GM19455 (cell line): ENCODE measurements around the gene GRK7.
A peak's percentile ranks its signal among the peaks of the same experiment; 100 is the strongest.

Experiments
- ATAC-seq: cut with Tn5 transposase; IDR thresholded peaks from one replicate; pipeline ENCODE4 v1.9.1; 2021; ENCODE audit not compliant: unreplicated experiment

Gene GRK7, protein sequence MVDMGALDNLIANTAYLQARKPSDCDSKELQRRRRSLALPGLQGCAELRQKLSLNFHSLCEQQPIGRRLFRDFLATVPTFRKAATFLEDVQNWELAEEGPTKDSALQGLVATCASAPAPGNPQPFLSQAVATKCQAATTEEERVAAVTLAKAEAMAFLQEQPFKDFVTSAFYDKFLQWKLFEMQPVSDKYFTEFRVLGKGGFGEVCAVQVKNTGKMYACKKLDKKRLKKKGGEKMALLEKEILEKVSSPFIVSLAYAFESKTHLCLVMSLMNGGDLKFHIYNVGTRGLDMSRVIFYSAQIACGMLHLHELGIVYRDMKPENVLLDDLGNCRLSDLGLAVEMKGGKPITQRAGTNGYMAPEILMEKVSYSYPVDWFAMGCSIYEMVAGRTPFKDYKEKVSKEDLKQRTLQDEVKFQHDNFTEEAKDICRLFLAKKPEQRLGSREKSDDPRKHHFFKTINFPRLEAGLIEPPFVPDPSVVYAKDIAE (N-terminal part only)

DNA sequence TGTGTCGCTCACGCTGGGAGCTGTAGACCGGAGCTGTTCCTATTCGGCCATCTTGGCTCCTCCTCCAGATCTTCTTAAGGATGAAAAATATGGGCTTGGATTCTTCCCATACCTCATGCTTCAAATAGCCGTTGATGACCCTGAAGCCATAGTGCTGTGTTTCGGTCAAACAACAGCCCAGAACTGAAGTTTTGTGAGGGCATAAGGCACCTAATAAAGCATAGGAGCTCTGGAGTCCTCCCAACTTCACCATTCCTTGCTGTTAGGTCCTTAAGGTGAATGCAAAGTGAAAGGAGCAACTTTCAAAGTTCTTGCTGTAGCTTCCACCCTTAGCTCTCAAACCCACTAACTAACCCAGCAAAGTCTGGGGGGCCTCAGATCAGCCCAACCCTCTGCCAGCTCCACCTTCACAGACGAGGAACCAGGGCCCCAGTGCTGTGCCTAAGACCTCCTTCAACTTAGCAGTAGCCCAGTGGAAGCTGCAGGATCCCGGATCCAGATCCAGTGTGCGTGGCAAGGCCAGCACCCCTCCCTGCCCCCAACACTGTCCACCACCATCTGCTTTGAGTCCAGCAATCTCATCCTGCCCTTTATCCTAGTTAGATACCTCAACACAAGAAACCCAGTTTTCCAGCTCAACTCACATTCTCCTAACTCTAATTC is at the start of gene GRK7:
GRK7 (plus strand) TSS at position 321 of the 663 bp plus-strand sequence. CDS start 14,877 bp downstream, outside the sequence.
- ATAC-seq: no peak

DNA sequence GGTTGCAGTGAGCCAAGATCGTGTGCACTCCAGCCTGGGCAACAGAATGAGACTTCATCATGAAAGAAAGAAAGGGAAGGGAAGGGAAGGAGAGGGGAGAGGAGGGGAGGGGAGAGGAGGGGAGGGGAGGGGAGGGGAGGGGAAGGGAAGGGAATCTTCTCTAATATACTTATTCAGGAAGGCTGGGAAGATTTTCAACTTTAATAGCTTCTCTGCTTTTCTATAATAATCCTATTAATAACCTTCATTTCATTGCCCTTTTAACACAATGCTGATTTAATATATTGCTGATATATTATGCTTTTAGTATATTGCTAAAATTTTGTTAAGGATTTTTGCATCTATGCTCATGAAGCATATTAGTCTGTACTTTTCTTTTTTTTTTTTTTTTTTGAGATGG is 48.5 kb upstream of the GRK7 start:
- ATAC-seq: no peak

DNA sequence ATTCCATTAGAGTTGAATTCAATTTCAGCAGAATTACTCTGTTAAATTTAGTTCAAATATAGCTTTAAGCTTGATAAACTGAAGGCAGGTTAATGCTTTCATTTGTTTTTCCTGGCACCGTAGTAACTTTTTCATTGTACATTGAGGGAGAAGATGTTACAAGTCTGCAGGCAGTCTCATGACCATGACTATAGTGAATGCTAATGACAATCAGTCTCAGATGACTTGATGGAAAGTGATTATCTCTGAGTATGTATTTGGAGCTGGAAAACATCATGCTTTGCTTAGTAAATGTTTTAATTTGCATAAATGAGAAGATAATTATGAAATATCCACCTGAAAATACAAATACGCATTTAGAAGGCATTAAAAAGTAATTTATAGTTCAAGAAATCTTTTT is 41.1 kb upstream of the GRK7 start:
- ATAC-seq: no peak

DNA sequence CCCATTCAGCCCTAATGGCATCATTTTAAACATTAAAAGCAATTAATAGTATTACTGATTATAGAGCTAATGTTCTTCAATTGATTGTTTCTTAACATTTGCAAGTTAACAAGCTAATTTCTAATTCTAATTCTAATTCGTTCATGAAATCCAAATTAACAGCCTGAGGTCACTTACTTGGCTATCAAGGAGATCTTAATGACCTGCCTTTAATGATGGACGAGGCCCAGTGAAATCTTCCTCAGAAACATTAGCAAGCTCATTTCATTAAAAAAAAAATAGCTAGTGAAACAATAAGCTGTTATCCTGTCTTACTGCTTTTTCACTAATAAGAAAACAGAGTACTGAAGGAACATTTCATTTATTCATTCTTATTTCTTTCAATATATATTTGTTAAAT is 40.6 kb upstream of the GRK7 start:
- no peak for ATAC-seq

DNA sequence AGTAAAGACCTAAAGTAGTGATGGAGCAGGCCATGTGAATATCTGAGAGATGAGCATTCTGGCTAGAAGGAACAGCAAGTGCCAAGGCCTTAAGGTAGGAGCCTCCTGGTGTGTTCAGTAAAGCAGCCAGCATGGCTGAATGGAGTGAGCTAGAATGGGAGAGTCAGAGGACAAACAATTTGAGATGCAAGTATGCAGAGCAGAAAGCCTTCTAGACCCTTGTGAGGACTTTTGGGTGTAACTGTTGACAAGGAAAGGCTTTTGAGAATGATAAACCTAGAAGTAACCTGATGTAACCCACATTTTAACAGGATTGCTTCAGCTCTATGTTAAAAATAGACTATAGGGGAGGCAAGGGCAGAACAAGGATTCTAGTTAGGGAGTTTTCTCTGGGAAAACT is 40.0 kb upstream of the GRK7 start:
- ATAC-seq: no peak

DNA sequence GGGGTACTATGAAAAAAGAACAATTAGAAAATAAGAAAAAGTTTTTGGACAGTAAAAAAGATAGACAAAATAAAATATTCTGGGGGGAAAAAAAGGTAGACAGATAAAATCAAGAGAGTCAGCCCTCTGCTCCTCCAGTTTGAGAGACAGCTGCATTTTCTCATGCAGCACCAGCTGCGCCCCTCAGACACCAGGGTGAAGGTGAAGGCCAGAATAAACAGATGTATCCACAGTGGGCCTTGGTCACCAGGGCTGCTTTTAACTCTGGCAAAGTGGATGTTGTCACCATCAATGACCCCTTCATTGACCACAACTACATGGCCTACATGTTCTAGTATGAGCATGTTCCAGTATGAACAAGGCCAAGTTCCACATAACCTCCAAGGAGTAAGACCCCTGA is 39.0 kb upstream of the GRK7 start:
- no peak for ATAC-seq

DNA sequence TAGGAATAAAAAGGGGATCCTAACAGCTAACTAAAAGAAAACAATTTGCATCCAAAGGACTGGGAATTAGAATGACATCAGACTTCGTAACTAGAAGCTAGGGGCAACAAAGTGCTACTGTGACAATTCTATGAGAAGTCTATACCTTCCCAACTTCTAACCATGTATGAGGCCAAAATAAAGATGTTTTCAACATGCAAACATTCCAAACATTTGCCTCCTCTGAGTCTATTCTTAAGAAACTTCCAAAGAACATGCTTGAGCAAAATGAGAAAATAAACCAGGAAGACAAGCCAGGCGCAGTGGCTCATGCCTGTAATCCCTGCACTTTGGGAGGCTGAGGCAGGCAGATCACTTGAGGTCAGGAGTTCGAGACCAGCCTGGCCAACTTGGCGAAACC is 38.2 kb upstream of the GRK7 start:
- no peak for ATAC-seq

DNA sequence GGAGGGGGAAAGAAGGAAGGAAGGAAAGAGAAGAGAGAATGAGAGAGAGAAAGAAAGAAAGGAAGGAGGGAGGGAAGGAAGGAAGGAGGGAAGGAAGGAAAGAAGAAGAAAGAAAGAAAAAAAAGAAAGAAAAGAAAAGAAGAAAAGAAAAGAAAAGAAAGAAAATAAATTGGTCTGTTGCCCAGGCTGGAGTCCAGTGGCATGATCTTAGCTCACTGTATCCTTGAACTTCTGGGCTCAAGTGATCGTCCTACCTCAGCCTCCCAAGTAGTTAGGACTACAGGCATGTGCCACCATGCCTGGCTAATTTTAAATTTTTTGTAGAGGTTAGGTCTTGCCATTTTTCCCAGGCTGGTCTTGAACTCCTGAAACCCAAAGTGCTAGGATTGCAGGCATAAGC is 36.7 kb upstream of the GRK7 start:
- no peak for ATAC-seq

DNA sequence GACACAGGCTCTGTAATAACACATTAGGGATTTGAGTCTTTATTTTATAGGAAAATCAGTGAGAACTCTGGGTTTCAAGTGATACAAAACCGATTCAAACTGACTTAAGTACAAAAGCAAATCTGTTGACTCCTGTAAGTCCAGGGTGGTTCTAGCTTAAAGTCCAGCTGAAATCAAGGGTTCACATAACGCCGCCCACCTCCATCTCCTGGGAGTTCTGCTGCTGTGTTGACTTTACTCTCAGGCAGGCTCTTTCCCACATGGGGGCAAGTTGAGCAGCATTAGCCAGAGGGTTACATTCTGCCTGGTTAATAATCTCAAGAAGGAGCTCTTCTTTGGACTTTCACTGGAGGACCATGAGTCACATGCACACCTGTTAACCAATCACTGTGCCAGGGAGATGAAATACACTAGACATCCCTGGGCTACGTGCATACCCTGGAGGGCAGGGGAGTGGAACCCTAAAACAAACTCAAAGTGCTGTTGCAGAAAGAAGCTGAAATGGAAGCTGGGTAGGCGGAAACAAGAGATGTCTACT is 34.8 kb upstream of the GRK7 start:
- ATAC-seq: no peak

DNA sequence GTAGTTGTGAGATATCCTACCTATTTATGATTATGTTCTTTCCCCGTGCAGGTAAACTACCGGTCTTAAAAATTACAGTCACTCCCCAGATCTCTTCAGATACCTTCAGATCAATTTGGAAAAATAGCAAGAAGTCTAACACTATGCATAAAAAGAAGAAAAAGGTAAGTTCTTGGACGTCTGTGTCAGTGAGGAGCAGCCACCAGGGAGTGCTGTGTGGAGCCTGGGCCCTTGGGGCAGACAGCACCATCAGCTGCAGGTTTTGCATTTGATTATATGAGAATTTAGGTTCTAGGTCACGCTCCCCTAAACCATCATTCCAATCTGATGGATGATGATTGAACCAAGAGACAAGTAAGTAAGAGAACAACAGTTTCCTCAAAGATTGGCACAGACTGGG is 34.0 kb upstream of the GRK7 start:
- no peak for ATAC-seq

DNA sequence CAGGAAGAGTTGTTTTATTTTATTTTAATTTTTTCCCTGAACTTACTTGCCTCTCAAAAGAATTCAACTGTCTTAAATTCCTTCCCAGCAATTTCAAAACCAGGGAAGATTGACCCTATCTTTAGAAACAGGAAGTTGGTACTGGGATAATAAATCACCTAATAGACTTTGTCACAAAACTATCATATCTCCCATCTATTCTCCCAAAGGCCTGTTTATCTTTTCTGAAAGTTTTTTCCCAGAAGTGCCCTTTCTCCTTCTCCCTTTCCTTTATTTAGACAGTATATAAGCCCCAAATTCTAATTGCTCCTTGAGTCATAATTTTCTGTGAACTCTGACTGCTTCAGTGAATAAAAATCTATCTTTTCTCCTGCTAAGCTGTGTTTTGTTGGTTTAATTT is 28.0 kb upstream of the GRK7 start:
- ATAC-seq: no peak

DNA sequence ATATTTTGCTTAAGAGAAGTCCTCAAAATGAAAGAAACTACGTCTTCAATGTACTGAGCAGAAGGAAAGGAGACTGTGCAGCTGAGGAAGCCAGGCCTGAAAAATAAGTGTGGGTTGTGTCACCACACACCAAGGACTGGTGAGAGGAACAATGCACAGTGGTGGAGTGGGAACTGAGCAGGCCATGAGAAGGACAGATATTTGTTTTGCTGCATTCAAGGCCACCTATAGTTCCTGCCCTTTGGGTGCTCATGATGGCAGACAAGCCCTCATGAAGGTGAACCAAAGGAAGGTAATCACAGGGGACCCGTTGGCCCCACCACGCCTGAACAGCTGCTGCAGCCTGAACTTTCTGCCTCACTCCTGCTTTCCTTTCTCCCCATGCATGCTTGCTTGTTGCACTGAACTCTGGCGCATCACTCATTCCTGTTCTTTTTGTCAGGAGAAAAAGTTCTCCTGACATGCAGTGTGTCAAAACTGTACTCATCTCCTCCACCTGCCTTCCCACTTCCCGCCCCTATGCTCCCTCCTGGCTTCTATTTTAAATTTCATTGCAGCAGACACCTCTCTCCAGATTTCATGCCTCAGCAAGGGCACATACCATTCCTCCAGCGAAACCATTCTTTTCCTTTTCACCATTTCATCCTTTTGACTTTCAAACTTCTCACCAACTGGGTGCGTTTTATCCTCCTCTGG is 27.3 kb upstream of the GRK7 start:
- ATAC-seq: no peak

DNA sequence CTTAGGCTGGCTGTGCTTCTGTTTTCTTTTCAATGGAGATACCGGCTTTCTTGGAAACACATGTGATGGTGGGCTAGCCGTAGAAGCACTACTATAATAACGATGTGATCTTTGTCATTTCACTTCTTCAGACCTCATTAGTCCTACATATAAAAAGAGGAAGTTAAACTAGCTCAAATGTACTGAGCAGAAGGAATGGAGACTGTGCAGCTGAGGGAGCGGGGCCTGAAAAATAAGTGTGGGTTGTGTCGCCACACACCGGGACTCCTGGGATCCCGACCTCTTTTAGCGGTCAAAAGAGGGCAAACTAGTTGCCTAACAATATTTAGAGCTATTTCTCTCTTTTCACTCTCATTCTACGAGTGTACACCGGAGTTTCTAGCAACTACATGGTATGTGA is 26.1 kb upstream of the GRK7 start:
- no peak for ATAC-seq

DNA sequence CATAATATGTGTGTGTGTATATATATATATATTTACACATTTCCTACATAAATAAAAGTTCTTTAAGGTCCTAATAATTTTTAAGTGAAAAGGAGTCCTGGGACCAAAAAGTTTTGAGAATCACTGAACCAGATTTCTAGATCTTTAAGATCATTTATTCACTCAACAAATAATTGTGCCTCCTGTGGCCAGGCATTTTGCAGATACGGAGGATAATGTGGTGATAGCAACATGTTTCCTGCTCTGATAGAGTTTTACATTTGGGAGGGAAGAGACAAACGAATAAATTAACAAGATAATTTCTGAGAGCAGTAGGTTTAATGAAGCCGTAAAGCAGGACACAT is 25.6 kb upstream of the GRK7 start:
- no peak for ATAC-seq

DNA sequence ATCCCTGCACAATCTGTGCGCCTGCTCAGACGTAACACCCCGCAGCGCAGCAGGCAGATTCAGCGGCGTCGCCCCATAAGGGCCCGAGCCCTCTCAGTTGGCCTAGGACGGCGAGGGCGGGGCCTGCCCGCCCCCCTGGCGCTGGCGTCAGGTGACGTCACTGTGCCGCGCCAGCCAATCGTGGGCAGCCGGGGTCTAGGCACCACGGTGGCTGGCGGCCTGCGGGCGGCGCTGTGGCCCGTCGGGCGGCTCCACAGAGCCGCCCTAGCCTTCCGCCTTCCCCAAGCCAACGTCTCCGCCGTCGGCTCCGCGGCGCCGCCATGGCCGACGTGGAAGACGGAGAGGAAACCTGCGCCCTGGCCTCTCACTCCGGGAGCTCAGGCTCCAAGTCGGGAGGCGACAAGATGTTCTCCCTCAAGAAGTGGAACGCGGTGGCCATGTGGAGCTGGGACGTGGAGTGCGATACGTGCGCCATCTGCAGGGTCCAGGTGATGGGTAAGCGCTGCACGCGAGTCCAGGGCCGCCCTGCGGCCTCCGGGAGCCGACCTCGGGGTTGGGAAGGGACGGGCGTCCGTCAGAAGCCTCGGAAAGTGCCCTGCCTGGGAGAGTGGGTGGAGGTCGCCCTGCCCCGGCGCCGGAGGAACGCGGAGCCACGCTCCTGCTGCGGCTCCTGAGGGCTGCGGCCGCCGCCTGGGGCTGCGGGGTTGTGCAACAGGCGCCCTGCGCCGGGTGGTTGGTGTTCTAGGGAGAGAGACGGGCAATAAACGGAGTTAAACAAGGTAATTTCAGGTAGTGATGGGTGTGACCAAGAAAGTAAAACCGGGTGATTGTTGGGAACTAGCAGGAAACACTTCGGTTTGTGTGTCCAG is 25.0 kb upstream of the GRK7 start, which contains the start of gene RNF7:
RNF7 (plus strand) TSS at position 277 of the 869 bp plus-strand sequence; CDS start at position 321, 44 bp downstream.
- peak; percentile 92 for ATAC-seq

DNA sequence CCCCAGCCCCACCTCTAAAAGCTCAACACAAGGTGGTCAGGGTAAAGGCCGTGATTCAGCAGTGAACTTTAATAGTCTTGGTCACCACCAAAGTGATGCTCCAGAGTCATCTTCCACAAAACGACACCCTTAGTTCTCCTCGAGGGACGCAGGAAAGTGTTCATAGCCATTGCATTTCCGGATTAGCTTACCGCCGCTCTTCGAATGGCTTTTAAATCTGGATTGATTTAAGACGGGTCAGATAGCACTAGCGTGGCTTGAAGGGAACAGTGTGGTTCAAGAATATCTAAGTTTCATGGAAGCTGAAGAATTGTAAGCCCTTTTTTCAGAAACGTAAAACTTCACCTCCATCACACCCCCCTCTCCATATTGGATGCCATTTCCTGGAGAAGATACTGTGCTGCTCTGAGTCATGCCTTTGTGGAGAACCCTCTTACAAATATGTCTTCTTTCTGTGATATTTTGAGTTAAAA is 24.3 kb upstream of the GRK7 start:
- ATAC-seq: no peak

DNA sequence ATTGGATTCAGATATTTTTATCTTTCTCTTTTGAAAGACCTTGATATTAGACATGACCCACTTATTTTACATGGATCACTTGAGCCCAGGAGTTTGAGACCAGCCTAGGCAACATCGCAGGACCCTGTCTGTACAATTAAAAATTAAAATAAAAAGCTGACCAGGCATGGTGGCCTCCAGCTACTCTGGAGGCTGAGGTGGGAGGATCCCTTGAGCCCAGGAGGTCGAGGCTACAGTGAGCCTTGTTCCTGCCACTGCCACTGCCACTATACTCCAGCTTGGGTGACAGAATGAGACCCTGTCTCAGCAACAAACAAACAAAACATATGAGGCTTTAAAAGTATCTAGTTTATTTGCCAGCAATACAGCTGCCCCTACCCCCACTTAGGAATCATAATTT is 23.5 kb upstream of the GRK7 start:
- ATAC-seq: no peak

DNA sequence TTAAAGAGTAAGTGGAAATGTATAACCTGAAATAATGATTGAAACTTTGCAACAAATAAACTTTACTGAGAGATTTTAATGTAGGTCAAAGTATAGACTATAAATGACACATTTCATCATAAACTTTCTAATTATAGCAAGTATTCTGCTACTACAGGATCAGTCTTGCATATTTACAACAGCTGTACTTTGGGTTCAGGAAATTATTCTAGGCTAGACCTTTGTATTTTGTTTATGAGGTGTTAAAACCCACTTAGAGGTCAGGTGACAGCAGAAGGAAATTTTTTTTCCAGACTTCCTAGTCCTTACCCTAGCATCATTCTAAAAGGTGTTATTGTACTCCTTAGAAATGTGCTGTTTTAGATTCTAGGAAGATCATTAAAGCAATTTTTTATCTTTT is 22.9 kb upstream of the GRK7 start:
- no peak for ATAC-seq

DNA sequence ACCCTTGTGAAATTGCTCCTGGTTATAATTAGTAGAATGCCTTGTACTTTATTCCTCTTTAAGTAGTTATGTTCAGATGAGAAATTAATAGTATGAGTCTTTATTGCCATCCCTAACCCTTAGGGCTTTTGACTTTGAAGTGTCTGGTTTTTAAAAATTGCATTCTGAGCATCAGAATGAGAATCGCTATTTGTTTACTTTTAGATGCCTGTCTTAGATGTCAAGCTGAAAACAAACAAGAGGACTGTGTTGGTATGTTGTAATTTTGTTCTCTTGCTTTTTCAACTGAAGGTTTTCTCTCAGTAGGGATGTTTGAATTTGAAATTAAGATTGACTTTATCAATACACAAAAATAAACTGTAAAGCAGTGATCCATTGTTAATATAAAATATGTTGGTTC is 19.9 kb upstream of the GRK7 start:
- no peak for ATAC-seq

DNA sequence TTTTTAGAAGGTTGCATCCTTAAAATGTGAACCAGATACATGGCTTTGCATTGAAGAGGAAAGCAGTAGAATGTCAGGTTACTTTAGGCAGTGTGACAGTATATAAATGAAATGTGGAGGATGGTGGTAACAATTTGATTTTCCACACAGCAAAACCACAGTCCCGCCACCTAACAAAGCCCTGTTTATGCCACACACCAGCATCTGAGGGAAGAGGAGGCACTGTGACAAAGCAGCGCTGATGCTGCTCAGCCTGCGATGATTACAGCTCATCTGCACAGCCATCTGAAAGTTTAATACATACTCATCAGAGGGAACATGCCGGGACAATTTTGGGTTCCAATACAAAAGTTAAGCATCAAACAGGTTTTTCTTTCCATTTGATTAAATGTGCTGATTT is 16.2 kb upstream of the GRK7 start:
- no peak for ATAC-seq

DNA sequence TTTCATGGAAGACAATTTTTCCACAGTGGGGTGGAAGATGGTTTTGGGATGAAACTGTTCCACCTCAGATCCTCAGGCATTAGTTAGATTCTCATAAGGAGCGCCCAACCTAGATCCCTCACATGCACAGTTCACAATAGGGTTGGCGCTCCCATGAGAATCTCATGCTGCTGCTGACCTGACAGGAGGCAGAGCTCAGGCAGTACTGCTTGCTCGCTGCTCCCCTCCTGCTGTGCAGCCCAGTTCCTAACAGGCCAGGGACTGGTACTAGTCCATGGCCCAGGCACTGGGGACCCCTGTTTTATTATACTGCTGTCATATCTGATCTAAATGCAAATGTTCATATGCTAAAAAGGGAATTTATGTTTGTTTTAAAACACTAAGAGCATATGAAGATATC is 9.8 kb upstream of the GRK7 start:
- no peak for ATAC-seq
